Suprapubic skin (tissue), 4 donors: Measurements from ENCODE around the gene METTL13. TPM values are rescaled to one million over a fixed set of nuclear protein-coding genes. Genes with fewer than 3 reads are reported as not detected.

ENCODE experiments used
- DNase-seq, 2 donors: peaks; one replicate each; pipeline ENCODE4 v3.0.0-alpha.2; 2019; ENCODE audit warnings: low spot score in 2 of 2
- H3K27ac ChIP-seq: fragments of 200-600 bp; sonication (generic); one replicate; pipeline ENCODE4 v1.5.1; 2019
- H3K27me3 ChIP-seq: fragments of 200-600 bp; sonication (generic); one replicate; pipeline ENCODE4 v1.5.1; 2019
- H3K36me3 ChIP-seq: fragments of 200-600 bp; sonication (generic); one replicate; pipeline ENCODE4 v1.5.1; 2019
- H3K4me1 ChIP-seq: fragments of 200-600 bp; sonication (generic); one replicate; pipeline ENCODE4 v1.5.1; 2019
- H3K4me3 ChIP-seq: fragments of 200-600 bp; sonication (generic); one replicate; pipeline ENCODE4 v1.5.1; 2019; ENCODE audit warnings: mild to moderate bottlenecking
- H3K9me3 ChIP-seq: fragments of 200-600 bp; sonication (generic); one replicate; pipeline ENCODE4 v1.5.1; 2019
- EP300 ChIP-seq: sonication (generic); formaldehyde crosslinking; IDR thresholded peaks from one replicate; pipeline ENCODE4 v1.6.1; 2017; ENCODE audit warnings: antibody characterized with exemption
- POLR2A ChIP-seq, 2 donors: fragments of 450-650 bp; IDR thresholded peaks; one replicate each; pipeline ENCODE4 v1.6.1; 2017; ENCODE audit warnings: antibody characterized with exemption in 2 of 2, mild to moderate bottlenecking in 2 of 2, moderate library complexity in 2 of 2
- POLR2AphosphoS5 ChIP-seq, 3 donors: sonication (generic); formaldehyde crosslinking; IDR thresholded peaks; one replicate each; pipeline ENCODE4 v1.6.1; 2017; ENCODE audit warnings: antibody characterized with exemption in 3 of 3
- WGBS: methylation state at CpG from one replicate; pipeline ENCODE4 v1.1.5; 2018; 5-methylcytosine and 5-hydroxymethylcytosine counted together
- total RNA-seq, 4 donors: library from RNA; depleted of rRNA; stranded (reverse); fragments of >200 nt; gene quantifications; one replicate each; pipeline ENCODE4 v1.1.0, GENCODE V29; 2016
- TF ChIP-seq, protein P1 (sequence below), 2 donors: fragments of 200-600 bp in 1 of 2; fragments of 450-650 bp in 1 of 2; sonication (generic) in 1 of 2; IDR thresholded peaks; one replicate each; pipeline ENCODE4 v1.5.1; 2016 to 2019; ENCODE audit warnings: antibody characterized with exemption in 2 of 2, mild to moderate bottlenecking in 1 of 2, moderate library complexity in 1 of 2

Gene METTL13
- total RNA-seq, 4 donors from 2014 or later: 20.2 to 29.4 (median 23.4) TPM

DNA sequence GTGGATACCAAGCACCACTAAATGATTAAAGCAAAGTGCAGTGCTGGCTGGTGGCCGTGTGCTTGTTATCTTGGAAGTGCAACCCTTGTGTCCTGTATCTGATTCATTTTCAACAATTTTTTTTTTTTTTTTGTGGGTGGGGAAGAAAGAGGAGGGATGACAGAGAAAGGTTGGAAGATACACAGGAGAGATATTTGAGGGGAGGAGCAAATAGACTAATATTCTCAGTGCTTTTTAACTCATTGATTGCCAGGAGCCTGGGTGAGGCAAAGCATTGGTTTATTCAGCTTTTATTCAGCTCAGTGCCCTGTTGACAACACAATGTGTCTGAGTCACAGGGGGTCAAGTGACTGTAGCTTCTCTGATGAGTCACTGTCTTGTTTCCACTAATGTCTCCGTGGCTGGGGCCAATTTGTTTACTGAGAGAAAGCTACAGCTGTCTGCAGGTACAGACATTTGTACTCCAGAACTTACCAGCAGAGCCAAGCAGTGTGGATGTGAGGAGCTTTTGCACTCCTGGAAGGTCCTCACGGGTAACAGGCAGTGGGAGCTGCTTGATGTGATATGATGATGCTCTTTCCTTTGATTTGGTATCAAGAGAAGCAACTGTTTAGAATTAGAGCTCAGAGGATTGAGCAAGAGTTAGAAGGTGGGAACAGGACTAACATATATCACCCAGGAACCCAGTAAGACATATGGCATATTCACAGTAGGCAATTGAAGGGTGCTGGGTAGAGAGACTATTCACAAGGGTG, 36.2 kb downstream of the METTL13 start:
- Histone ChIP-seq H3K9me3 (no peaks in the 10 kb centered on the region), H3K27me3 (no peaks in the 10 kb centered on the region), H3K27ac (peak overlapping the region; percentile 53), H3K4me3 (no peak overlapping the region), H3K36me3 (no peaks in the 10 kb centered on the region), H3K4me1 (peaks cover 14% of the 10 kb centered on the region)
- DNase-seq: no peak
- WGBS: 11% methylated on average over 3 of the region's 3 CpGs
- TF ChIP-seq, protein P1, sequence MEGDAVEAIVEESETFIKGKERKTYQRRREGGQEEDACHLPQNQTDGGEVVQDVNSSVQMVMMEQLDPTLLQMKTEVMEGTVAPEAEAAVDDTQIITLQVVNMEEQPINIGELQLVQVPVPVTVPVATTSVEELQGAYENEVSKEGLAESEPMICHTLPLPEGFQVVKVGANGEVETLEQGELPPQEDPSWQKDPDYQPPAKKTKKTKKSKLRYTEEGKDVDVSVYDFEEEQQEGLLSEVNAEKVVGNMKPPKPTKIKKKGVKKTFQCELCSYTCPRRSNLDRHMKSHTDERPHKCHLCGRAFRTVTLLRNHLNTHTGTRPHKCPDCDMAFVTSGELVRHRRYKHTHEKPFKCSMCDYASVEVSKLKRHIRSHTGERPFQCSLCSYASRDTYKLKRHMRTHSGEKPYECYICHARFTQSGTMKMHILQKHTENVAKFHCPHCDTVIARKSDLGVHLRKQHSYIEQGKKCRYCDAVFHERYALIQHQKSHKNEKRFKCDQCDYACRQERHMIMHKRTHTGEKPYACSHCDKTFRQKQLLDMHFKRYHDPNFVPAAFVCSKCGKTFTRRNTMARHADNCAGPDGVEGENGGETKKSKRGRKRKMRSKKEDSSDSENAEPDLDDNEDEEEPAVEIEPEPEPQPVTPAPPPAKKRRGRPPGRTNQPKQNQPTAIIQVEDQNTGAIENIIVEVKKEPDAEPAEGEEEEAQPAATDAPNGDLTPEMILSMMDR (IDR thresholded peaks at IDR 0.05): no peak
- TF ChIP-seq POLR2A (IDR thresholded peaks at IDR 0.05) (no peak), POLR2AphosphoS5 (IDR thresholded peaks at IDR 0.05) (no peak), EP300 (no peak)

DNA sequence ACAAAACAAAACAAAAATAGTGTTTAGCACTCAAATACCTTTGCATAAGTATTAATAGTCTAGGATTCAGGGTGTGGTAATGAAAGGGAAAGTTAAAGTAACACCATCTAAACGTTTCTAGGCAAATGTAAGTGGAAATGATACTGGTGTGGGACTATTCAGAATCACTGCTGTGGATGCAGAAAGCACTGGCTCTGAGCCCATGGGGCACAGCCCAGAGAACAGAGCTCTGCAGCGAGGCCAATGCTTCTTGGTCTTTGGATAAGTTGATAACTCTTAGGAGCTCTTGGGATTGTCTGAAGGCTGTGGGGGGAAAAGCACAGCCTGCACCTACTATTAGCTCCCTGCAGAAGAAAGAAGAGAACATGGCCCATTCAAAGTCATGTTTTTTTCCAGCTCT, 38.5 kb downstream of the METTL13 start:
- WGBS: 36% methylated on average over 2 of the region's 2 CpGs
- no peaks in the 10 kb centered on the region for H3K27me3 ChIP-seq
- TF ChIP-seq POLR2A (IDR thresholded peaks at IDR 0.05) (no peak), EP300 (no peak), POLR2AphosphoS5 (IDR thresholded peaks at IDR 0.05) (no peak)
- TF ChIP-seq, protein P1 (IDR thresholded peaks at IDR 0.05): no peak
- peaks cover 14% of the 10 kb centered on the region for H3K4me1 ChIP-seq
- DNase-seq: no peak
- H3K4me3 ChIP-seq: no peak overlapping the region
- no peak overlapping the region for H3K27ac ChIP-seq
- no peaks in the 10 kb centered on the region for H3K9me3 ChIP-seq
- no peaks in the 10 kb centered on the region for H3K36me3 ChIP-seq

DNA sequence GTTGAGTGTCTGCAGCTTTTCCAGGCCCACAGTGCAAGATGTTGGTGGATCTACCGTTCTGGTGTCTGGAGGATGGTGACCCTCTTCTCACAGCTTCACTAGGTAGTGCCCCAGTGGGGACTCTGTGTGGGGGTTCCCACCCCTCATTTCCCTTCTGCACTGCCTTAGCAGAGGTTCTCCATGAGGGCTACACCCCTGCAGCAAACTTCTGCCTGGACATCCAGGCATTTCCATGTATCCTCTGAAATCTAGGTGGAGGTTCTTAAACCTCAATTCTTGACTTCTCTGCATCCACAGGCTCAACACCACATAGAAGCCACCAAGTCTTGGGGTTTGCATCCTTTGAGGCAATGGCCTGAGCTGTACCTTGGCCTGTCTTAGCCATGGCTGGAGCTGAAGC, 45.5 kb downstream of the METTL13 start:
- Histone ChIP-seq H3K27ac (no peak overlapping the region), H3K36me3 (no peaks in the 10 kb centered on the region), H3K27me3 (no peaks in the 10 kb centered on the region), H3K4me1 (no peaks in the 10 kb centered on the region), H3K9me3 (no peaks in the 10 kb centered on the region), H3K4me3 (no peak overlapping the region)
- WGBS: 17% methylated on average over 1 of the region's 1 CpG
- no peak for DNase-seq
- TF ChIP-seq, protein P1 (IDR thresholded peaks at IDR 0.05): no peak
- TF ChIP-seq POLR2A (IDR thresholded peaks at IDR 0.05): no peak
- TF ChIP-seq POLR2AphosphoS5 (IDR thresholded peaks at IDR 0.05): no peak
- TF ChIP-seq EP300: no peak

DNA sequence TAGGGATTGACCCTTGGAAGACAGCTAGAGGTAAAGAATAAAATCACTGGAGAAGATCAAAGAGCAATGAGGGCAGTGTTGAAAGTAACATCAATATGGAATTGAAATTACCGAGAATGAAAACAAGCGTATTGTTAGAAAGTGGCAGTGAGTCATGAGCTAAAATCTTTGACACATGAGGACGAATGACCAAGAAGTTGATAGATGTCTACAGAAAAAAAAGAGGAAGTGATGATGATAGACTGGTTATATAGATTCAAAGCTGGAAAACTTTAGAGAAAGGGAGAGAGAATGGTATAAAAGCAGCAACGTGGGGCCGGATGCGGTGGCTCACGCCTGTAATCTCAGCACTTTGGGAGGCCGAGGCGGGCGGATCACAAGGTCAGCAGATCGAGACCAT, 47.3 kb downstream of the METTL13 start:
- Histone ChIP-seq H3K9me3 (no peaks in the 10 kb centered on the region), H3K4me1 (no peaks in the 10 kb centered on the region), H3K36me3 (no peaks in the 10 kb centered on the region), H3K27me3 (no peaks in the 10 kb centered on the region), H3K27ac (no peak overlapping the region), H3K4me3 (no peak overlapping the region)
- TF ChIP-seq, protein P1 (IDR thresholded peaks at IDR 0.05): no peak
- TF ChIP-seq EP300 (no peak), POLR2AphosphoS5 (IDR thresholded peaks at IDR 0.05) (no peak), POLR2A (IDR thresholded peaks at IDR 0.05) (no peak)
- DNase-seq: no peak
- WGBS: 93% methylated on average over 11 of the region's 11 CpGs

DNA sequence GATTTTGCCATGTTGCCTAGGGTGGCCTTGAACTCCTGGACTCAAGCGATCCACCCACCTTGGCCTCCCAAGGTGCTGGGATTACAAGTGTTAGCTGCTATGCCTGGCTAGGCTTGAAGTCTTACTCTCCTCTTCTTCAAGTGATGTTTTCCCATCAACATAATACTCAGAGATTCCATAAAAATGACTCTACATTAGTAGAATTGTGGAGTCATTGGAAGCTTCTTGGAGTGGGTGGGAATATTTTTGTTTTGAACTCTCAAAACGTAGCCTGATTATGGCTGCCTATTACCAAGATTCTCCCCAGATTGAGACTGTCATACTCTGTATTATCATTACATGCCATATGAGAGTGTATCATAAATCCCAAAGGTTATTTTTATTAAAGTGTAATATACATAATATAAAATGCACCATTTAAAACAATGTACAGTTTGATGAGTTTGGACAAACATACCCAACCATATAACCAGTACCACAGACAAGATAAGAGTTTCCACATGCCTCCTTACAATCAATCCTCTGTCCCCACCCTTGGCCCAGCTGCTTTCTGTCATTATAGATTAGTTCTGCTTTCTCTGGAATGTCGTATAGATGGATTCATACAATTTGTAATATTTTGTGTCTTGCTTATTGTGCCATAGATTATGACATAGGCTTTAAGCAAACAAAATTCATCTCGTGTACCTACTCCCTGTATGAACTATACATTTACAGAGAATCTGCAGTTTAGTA, 51.8 kb downstream of the METTL13 start:
- DNase-seq: no peak
- Histone ChIP-seq H3K4me3 (no peak overlapping the region), H3K9me3 (no peaks in the 10 kb centered on the region), H3K4me1 (no peaks in the 10 kb centered on the region), H3K36me3 (no peaks in the 10 kb centered on the region), H3K27me3 (no peaks in the 10 kb centered on the region), H3K27ac (no peak overlapping the region)
- WGBS: 58% methylated on average over 4 of the region's 4 CpGs
- TF ChIP-seq EP300 (no peak), POLR2AphosphoS5 (IDR thresholded peaks at IDR 0.05) (no peak), POLR2A (IDR thresholded peaks at IDR 0.05) (no peak)
- TF ChIP-seq, protein P1 (IDR thresholded peaks at IDR 0.05): no peak
